Kidney epithelial cell (primary cell): Measurements from ENCODE around the gene TRMT112. TPM values are rescaled to one million over a fixed set of nuclear protein-coding genes. Genes with fewer than 3 reads are reported as not detected.
A peak's percentile ranks its signal among the peaks of the same experiment; 100 is the strongest.

Experiments
- DNase-seq: peaks from one replicate; pipeline ENCODE4 v3.0.0-alpha.2; 2010; ENCODE audit warnings: low read depth
- H3K27me3 ChIP-seq: 2 replicates; pipeline ENCODE4 v1.6.0; 2011; ENCODE audit warnings: low read length; ENCODE audit not compliant: control insufficient read depth, insufficient read depth
- H3K36me3 ChIP-seq: 2 replicates; pipeline ENCODE4 v1.5.1; 2011; ENCODE audit warnings: low read length; ENCODE audit not compliant: control insufficient read depth, insufficient read depth
- H3K4me3 ChIP-seq: 2 replicates; pipeline ENCODE4 v1.5.1; 2011; ENCODE audit warnings: low read depth, mild to moderate bottlenecking, control low read depth, low read length
- CTCF ChIP-seq: IDR thresholded peaks from 2 replicates; pipeline ENCODE4 v1.5.1; 2011; ENCODE audit warnings: mild to moderate bottlenecking, moderate library complexity, low read length, control low read depth, inconsistent platforms; ENCODE audit not compliant: insufficient read depth, poor library complexity, severe bottlenecking
- total RNA-seq: library from RNA; depleted of rRNA; stranded (reverse); fragments of >200 nt; gene quantifications from 2 replicates; pipeline ENCODE4 v1.2.3, GENCODE V29; 2015

Gene TRMT112
- 307 and 366 TPM in 2 replicates for total RNA-seq

GRCh38 chr11:64317325-64317960 is at the start of gene TRMT112:
TRMT112 (minus strand) TSS chr11:64317559; CDS start chr11:64317526, 33 bp downstream.
- Histone ChIP-seq H3K4me3 (peak within 1 kb of the TSS; percentile 71), H3K27me3 (no peaks in the 10 kb centered on the region), H3K36me3 (peaks cover 7% of the 10 kb centered on the region)
- no peak for TF ChIP-seq CTCF
- peak; percentile 100 for DNase-seq

GRCh38 chr11:64366751-64367150 is 49.4 kb upstream of the TRMT112 start:
- H3K36me3 ChIP-seq, result peaks cover 4% of the 10 kb centered on the region
- no peak for DNase-seq

GRCh38 chr11:64364911-64365310 is 47.6 kb upstream of the TRMT112 start:
- DNase-seq, result no peak
- H3K27me3 ChIP-seq, result no peaks in the 10 kb centered on the region
- TF ChIP-seq CTCF, result no peak
- H3K36me3 ChIP-seq, result peaks cover 4% of the 10 kb centered on the region
- no peak overlapping the region for H3K4me3 ChIP-seq

More at GRCh38 chr11:64366751-64367150, 49.4 kb upstream of the TRMT112 start:
- Histone ChIP-seq H3K4me3 (no peak overlapping the region), H3K27me3 (no peaks in the 10 kb centered on the region)
- TF ChIP-seq CTCF, result no peak

GRCh38 chr11:64364435-64364834 is 47.1 kb upstream of the TRMT112 start:
- no peak for TF ChIP-seq CTCF
- no peak for DNase-seq
- Histone ChIP-seq H3K4me3 (no peak overlapping the region), H3K36me3 (peaks cover 4% of the 10 kb centered on the region), H3K27me3 (no peaks in the 10 kb centered on the region)

- TF ChIP-seq CTCF, result no peak
- Histone ChIP-seq H3K4me3 (no peak overlapping the region), H3K27me3 (no peaks in the 10 kb centered on the region), H3K36me3 (peaks cover 4% of the 10 kb centered on the region)
- DNase-seq, result no peak
Measured at GRCh38 chr11:64362339-64362738, 45.0 kb upstream of the TRMT112 start.

- no peak for TF ChIP-seq CTCF
- H3K36me3 ChIP-seq, result peaks cover 4% of the 10 kb centered on the region
Measured at GRCh38 chr11:64361659-64362058, 44.3 kb upstream of the TRMT112 start.

More at GRCh38 chr11:64361659-64362058, 44.3 kb upstream of the TRMT112 start:
- Histone ChIP-seq H3K27me3 (no peaks in the 10 kb centered on the region), H3K4me3 (no peak overlapping the region)
- DNase-seq, result no peak
